Measurements from ENCODE around the gene DYNC1LI2. TPM values are rescaled to one million over a fixed set of nuclear protein-coding genes. Genes with fewer than 3 reads are reported as not detected.

The DYNC1LI2 gene
- total and polyA plus RNA-seq, 10 of the 15 experiments (the other 5 are each of a cell fraction or from before 2014, with no cell fraction given): 6.0 to 46.5 (median 33.7) TPM

DNA sequence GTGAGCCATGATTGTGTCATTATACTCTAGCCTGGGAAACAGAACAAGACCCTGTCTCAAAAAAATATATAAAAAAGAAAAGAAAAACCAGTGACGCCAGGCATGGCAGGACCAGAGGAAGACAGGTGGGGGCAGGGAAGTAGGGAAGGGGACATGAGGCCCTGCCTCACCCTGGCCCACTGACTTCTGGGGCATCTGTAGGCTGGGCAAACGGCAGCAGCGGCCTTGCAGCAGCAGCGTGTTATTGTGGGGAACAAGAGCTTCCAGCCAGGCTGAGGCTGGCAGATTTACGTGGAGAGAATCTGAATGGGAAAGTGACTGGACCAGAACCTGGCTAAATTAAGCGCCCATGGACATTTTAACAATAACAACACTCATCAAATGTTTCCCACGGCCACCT is 74.2 kb downstream of the DYNC1LI2 start:
- no peak overlapping the region for H3K4me3 ChIP-seq
- no peaks in the 10 kb centered on the region for H3K4me1 ChIP-seq (ENCODE audit: control insufficient read depth, insufficient read depth, low read length)
- no peaks in the 10 kb centered on the region for H3K27me3 ChIP-seq (replicated peaks in 1 of 2; ENCODE audit: control insufficient read depth in 2 of 2, insufficient read depth in 2 of 2, low read length in 1 of 2)
- CTCF ChIA-PET: no interaction called here
- H3K9ac ChIP-seq (ENCODE audit: control insufficient read depth, insufficient read depth, low read length): no peak overlapping the region
- intact Hi-C loops (cut with micrococcal nuclease; ENCODE audit: unreplicated experiment): no loop called here
- TF ChIP-seq FOXK2 (IDR thresholded peaks at IDR 0.05): no peak
- in situ Hi-C loops (cut with MboI): no loop called here
- H3K79me2 ChIP-seq (ENCODE audit: control insufficient read depth, insufficient read depth, low read length): no peaks in the 10 kb centered on the region
- DNase-seq (ENCODE audit: low read depth, low spot score): no peak
- no peak overlapping the region for H2AFZ ChIP-seq (ENCODE audit: control insufficient read depth, low read depth, low read length)
- no peaks in the 10 kb centered on the region for H3K9me3 ChIP-seq (replicated peaks; ENCODE audit: control insufficient read depth, insufficient read depth, low read length)
- no peak for ATAC-seq
- no peak overlapping the region for H3K27ac ChIP-seq (ENCODE audit: control insufficient read depth, insufficient read depth)
- H4K20me1 ChIP-seq (ENCODE audit: control insufficient read depth, insufficient read depth): no peaks in the 10 kb centered on the region
- 37% methylated on average over 7 of the region's 7 CpGs for WGBS (ENCODE audit: insufficient coverage, insufficient replicate concordance, low lambda C conversion rate, missing lambda C conversion rate)
- H3K36me3 ChIP-seq (ENCODE audit: control insufficient read depth in 2 of 2, insufficient read depth in 2 of 2, low read length in 1 of 2): no peaks in the 10 kb centered on the region
- no peak overlapping the region for H3K4me2 ChIP-seq (ENCODE audit: control insufficient read depth, insufficient read depth)
- SMC1A ChIA-PET (ENCODE audit: uncharacterized antibody, unreplicated experiment): no interaction called here
- no peak for FAIRE-seq
- POLR2A ChIA-PET: no interaction called here
- RAD21 ChIA-PET (ENCODE audit: unreplicated experiment): no interaction called here
- no TSS peak for BruUV-seq (replicated peaks)

DNA sequence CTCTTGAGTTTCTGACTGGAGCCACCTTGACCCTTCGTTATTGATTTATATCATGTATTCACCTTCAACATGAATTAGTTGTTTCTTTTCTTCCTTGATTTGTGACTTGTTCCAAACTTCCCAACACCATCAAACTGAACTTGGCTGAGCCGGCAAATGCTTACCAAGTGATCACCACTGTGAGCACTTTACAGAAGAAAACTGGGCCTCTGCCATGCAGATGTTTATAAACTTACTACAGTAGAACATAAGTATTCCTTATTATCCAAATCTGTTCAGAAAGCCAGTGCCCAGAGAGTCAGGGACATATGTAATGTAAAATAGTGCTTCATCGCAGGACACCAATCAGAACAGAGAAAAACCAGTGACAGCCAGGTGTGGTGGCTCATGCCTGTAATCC is 74.8 kb downstream of the DYNC1LI2 start:
- no peak overlapping the region for H3K4me2 ChIP-seq (ENCODE audit: control insufficient read depth, insufficient read depth)
- in situ Hi-C loops (cut with MboI) (no loop called here), intact Hi-C loops (cut with micrococcal nuclease; ENCODE audit: unreplicated experiment) (no loop called here)
- no peak overlapping the region for H3K9ac ChIP-seq (ENCODE audit: control insufficient read depth, insufficient read depth, low read length)
- ChIA-PET POLR2A (no interaction called here), CTCF (no interaction called here), SMC1A (ENCODE audit: uncharacterized antibody, unreplicated experiment) (no interaction called here), RAD21 (ENCODE audit: unreplicated experiment) (no interaction called here)
- no peak for TF ChIP-seq WRNIP1 (IDR thresholded peaks at IDR 0.05; ENCODE audit: borderline replicate concordance, low read depth, low read length)
- no TSS peak for BruUV-seq (replicated peaks)
- no peaks in the 10 kb centered on the region for H3K36me3 ChIP-seq (ENCODE audit: control insufficient read depth in 2 of 2, insufficient read depth in 2 of 2, low read length in 1 of 2)
- ATAC-seq (no peak), DNase-seq (ENCODE audit: low read depth, low spot score) (no peak), FAIRE-seq (no peak)
- no peaks in the 10 kb centered on the region for H3K4me1 ChIP-seq (ENCODE audit: control insufficient read depth, insufficient read depth, low read length)
- 50% methylated on average over 3 of the region's 3 CpGs for WGBS (ENCODE audit: insufficient coverage, insufficient replicate concordance, low lambda C conversion rate, missing lambda C conversion rate)
- no peaks in the 10 kb centered on the region for H4K20me1 ChIP-seq (ENCODE audit: control insufficient read depth, insufficient read depth)
- no peak overlapping the region for H2AFZ ChIP-seq (ENCODE audit: control insufficient read depth, low read depth, low read length)
- H3K27ac ChIP-seq (ENCODE audit: control insufficient read depth, insufficient read depth): no peak overlapping the region
- no peaks in the 10 kb centered on the region for H3K27me3 ChIP-seq (replicated peaks in 1 of 2; ENCODE audit: control insufficient read depth in 2 of 2, insufficient read depth in 2 of 2, low read length in 1 of 2)
- no peak overlapping the region for H3K4me3 ChIP-seq
- no peaks in the 10 kb centered on the region for H3K9me3 ChIP-seq (replicated peaks; ENCODE audit: control insufficient read depth, insufficient read depth, low read length)
- H3K79me2 ChIP-seq (ENCODE audit: control insufficient read depth, insufficient read depth, low read length): no peaks in the 10 kb centered on the region
